ENCODE data around the gene SCD5.

- TF ChIP-seq JUND (CRISPR knock-in tag; IDR thresholded peaks at IDR 0.05) (no peak), YY1 (IDR thresholded peaks at IDR 0.05; ENCODE audit: insufficient read depth, insufficient replicate concordance, low read depth, low read length) (no peak), CTCF (CRISPR knock-in tag; IDR thresholded peaks at IDR 0.05) (no peak), ATRX (CRISPR knock-in tag; IDR thresholded peaks at IDR 0.05; ENCODE audit: borderline replicate concordance) (no peak), RNF2 (conservative IDR thresholded peaks at IDR 0.05; ENCODE audit: low read depth) (no peak), MEF2D (CRISPR knock-in tag; IDR thresholded peaks at IDR 0.05) (no peak), MTF2 (CRISPR knock-in tag; IDR thresholded peaks at IDR 0.05; ENCODE audit: borderline replicate concordance) (no peak), SAFB2 (CRISPR knock-in tag; IDR thresholded peaks at IDR 0.05; ENCODE audit: borderline replicate concordance, low read depth) (no peak), MAF1 (CRISPR knock-in tag; IDR thresholded peaks at IDR 0.05; ENCODE audit: borderline replicate concordance) (no peak), FOSL2 (CRISPR knock-in tag; IDR thresholded peaks at IDR 0.05) (no peak), NFIC (IDR thresholded peaks at IDR 0.05; ENCODE audit: low read length) (no peak), UBTF (CRISPR knock-in tag; IDR thresholded peaks at IDR 0.05) (no peak)
These were observed 22.1 kb upstream of the SCD5 start for GRCh38 chr4:82820689-82821088.
